Measurements from ENCODE around the gene IGF2.

Gene IGF2

GRCh38 chr11:2091112-2091746, 48.0 kb downstream of the IGF2 start:
- H3K36me3 ChIP-seq (ENCODE audit: control insufficient read depth in 1 of 2, insufficient read depth in 2 of 2, low read length in 2 of 2): no peaks in the 10 kb centered on the region

GRCh38 chr11:2090172-2091111, 48.7 kb downstream of the IGF2 start:
- no peak for DNase-seq
- no CpG with 5 or more reads among the region's 20 CpGs for WGBS (ENCODE audit: extremely low coverage, insufficient coverage, insufficient read length)
- no peak overlapping the region for H4K12ac ChIP-seq (ENCODE audit: low read depth, low read length)
- no peak overlapping the region for H3K18ac ChIP-seq (ENCODE audit: low read length)
- H3K23ac ChIP-seq (ENCODE audit: low read length): no peak overlapping the region
- H3K4me3 ChIP-seq (ENCODE audit: low read depth, low read length): no peak overlapping the region
- H3K9ac ChIP-seq (ENCODE audit: low read length): no peak overlapping the region
- no peaks in the 10 kb centered on the region for H3K79me1 ChIP-seq (ENCODE audit: low read length)
- no peak overlapping the region for H2AK5ac ChIP-seq (ENCODE audit: low read length)
- no peak overlapping the region for H4K8ac ChIP-seq (ENCODE audit: low read depth, low read length)
- no peak overlapping the region for H2BK12ac ChIP-seq (ENCODE audit: low read length)
- H3K36me3 ChIP-seq (ENCODE audit: control insufficient read depth in 1 of 2, insufficient read depth in 2 of 2, low read length in 2 of 2): no peaks in the 10 kb centered on the region
- no peak overlapping the region for H2BK5ac ChIP-seq (ENCODE audit: low read depth, low read length, poor library complexity)
- H2BK120ac ChIP-seq (ENCODE audit: insufficient read depth, low read length, poor library complexity): no peak overlapping the region
- H3K9me3 ChIP-seq (ENCODE audit: insufficient read depth, low read depth, low read length): peaks cover 16% of the 10 kb centered on the region
- H3K4ac ChIP-seq (ENCODE audit: low read depth, low read length): no peak overlapping the region
- H2AFZ ChIP-seq (ENCODE audit: insufficient read depth, low read length, poor library complexity): no peak overlapping the region
- H3K27me3 ChIP-seq (ENCODE audit: insufficient read depth, low read length): no peaks in the 10 kb centered on the region
- H3K4me1 ChIP-seq (ENCODE audit: control insufficient read depth in 1 of 2, insufficient read depth in 2 of 2, low read length in 2 of 2): no peaks in the 10 kb centered on the region
- H4K91ac ChIP-seq (ENCODE audit: low read depth, low read length): no peak overlapping the region
- no peak overlapping the region for H3K14ac ChIP-seq (ENCODE audit: low read length)
- no peak overlapping the region for H3K4me2 ChIP-seq (ENCODE audit: low read length)
- H3K27ac ChIP-seq (ENCODE audit: low read depth, low read length): no peak overlapping the region
- H3K79me2 ChIP-seq (ENCODE audit: control insufficient read depth, insufficient read depth, low read length, poor library complexity): no peaks in the 10 kb centered on the region

More at GRCh38 chr11:2091112-2091746, 48.0 kb downstream of the IGF2 start:
- no peak for DNase-seq
- H2BK120ac ChIP-seq (ENCODE audit: insufficient read depth, low read length, poor library complexity): no peak overlapping the region
- H3K23ac ChIP-seq (ENCODE audit: low read length): no peak overlapping the region
- no peak overlapping the region for H4K8ac ChIP-seq (ENCODE audit: low read depth, low read length)
- H2BK5ac ChIP-seq (ENCODE audit: low read depth, low read length, poor library complexity): no peak overlapping the region
- H3K4me3 ChIP-seq (ENCODE audit: low read depth, low read length): no peak overlapping the region
- H3K18ac ChIP-seq (ENCODE audit: low read length): no peak overlapping the region
- no peak overlapping the region for H2AFZ ChIP-seq (ENCODE audit: insufficient read depth, low read length, poor library complexity)
- H2BK12ac ChIP-seq (ENCODE audit: low read length): no peak overlapping the region
- H3K4me2 ChIP-seq (ENCODE audit: low read length): no peak overlapping the region
- no peaks in the 10 kb centered on the region for H3K79me2 ChIP-seq (ENCODE audit: control insufficient read depth, insufficient read depth, low read length, poor library complexity)
- no peak overlapping the region for H3K4ac ChIP-seq (ENCODE audit: low read depth, low read length)
- H3K27me3 ChIP-seq (ENCODE audit: insufficient read depth, low read length): no peaks in the 10 kb centered on the region
- H3K9me3 ChIP-seq (ENCODE audit: insufficient read depth, low read depth, low read length): peaks cover 16% of the 10 kb centered on the region
- H3K79me1 ChIP-seq (ENCODE audit: low read length): no peaks in the 10 kb centered on the region
- no CpG with 5 or more reads among the region's 8 CpGs for WGBS (ENCODE audit: extremely low coverage, insufficient coverage, insufficient read length)
- H4K12ac ChIP-seq (ENCODE audit: low read depth, low read length): no peak overlapping the region
- H3K9ac ChIP-seq (ENCODE audit: low read length): no peak overlapping the region
- H4K91ac ChIP-seq (ENCODE audit: low read depth, low read length): no peak overlapping the region
- H2AK5ac ChIP-seq (ENCODE audit: low read length): no peak overlapping the region
- H3K14ac ChIP-seq (ENCODE audit: low read length): no peak overlapping the region
- no peaks in the 10 kb centered on the region for H3K4me1 ChIP-seq (ENCODE audit: control insufficient read depth in 1 of 2, insufficient read depth in 2 of 2, low read length in 2 of 2)
- no peak overlapping the region for H3K27ac ChIP-seq (ENCODE audit: low read depth, low read length)

GRCh38 chr11:2089536-2090165, 49.5 kb downstream of the IGF2 start:
- WGBS (ENCODE audit: extremely low coverage, insufficient coverage, insufficient read length): no CpG with 5 or more reads among the region's 9 CpGs
- no peak overlapping the region for H3K18ac ChIP-seq (ENCODE audit: low read length)
- no peak overlapping the region for H3K23ac ChIP-seq (ENCODE audit: low read length)
- peak in 1 of 2 donors; percentile 22 for DNase-seq
- no peak overlapping the region for H2BK12ac ChIP-seq (ENCODE audit: low read length)
- H3K4me1 ChIP-seq (ENCODE audit: control insufficient read depth in 1 of 2, insufficient read depth in 2 of 2, low read length in 2 of 2): no peaks in the 10 kb centered on the region
- H3K9ac ChIP-seq (ENCODE audit: low read length): no peak overlapping the region
- no peak overlapping the region for H2BK120ac ChIP-seq (ENCODE audit: insufficient read depth, low read length, poor library complexity)
- H2BK5ac ChIP-seq (ENCODE audit: low read depth, low read length, poor library complexity): no peak overlapping the region
- no peak overlapping the region for H2AK5ac ChIP-seq (ENCODE audit: low read length)
- no peak overlapping the region for H4K8ac ChIP-seq (ENCODE audit: low read depth, low read length)
- H3K4me2 ChIP-seq (ENCODE audit: low read length): no peak overlapping the region
- no peaks in the 10 kb centered on the region for H3K27me3 ChIP-seq (ENCODE audit: insufficient read depth, low read length)
- H3K14ac ChIP-seq (ENCODE audit: low read length): no peak overlapping the region
- H2AFZ ChIP-seq (ENCODE audit: insufficient read depth, low read length, poor library complexity): no peak overlapping the region
- H4K91ac ChIP-seq (ENCODE audit: low read depth, low read length): no peak overlapping the region
- no peaks in the 10 kb centered on the region for H3K36me3 ChIP-seq (ENCODE audit: control insufficient read depth in 1 of 2, insufficient read depth in 2 of 2, low read length in 2 of 2)
- peaks cover 24% of the 10 kb centered on the region for H3K9me3 ChIP-seq (ENCODE audit: insufficient read depth, low read depth, low read length)
- no peaks in the 10 kb centered on the region for H3K79me2 ChIP-seq (ENCODE audit: control insufficient read depth, insufficient read depth, low read length, poor library complexity)
- no peaks in the 10 kb centered on the region for H3K79me1 ChIP-seq (ENCODE audit: low read length)
- no peak overlapping the region for H3K4ac ChIP-seq (ENCODE audit: low read depth, low read length)
- H3K27ac ChIP-seq (ENCODE audit: low read depth, low read length): no peak overlapping the region
- H3K4me3 ChIP-seq (ENCODE audit: low read depth, low read length): no peak overlapping the region
- H4K12ac ChIP-seq (ENCODE audit: low read depth, low read length): no peak overlapping the region

- no peak for DNase-seq
- Histone ChIP-seq H3K27ac (ENCODE audit: low read depth, low read length) (no peak overlapping the region), H3K79me2 (ENCODE audit: control insufficient read depth, insufficient read depth, low read length, poor library complexity) (no peaks in the 10 kb centered on the region), H3K9ac (ENCODE audit: low read length) (no peak overlapping the region), H3K4ac (ENCODE audit: low read depth, low read length) (no peak overlapping the region), H3K79me1 (ENCODE audit: low read length) (no peaks in the 10 kb centered on the region), H2AFZ (ENCODE audit: insufficient read depth, low read length, poor library complexity) (no peak overlapping the region), H3K9me3 (ENCODE audit: insufficient read depth, low read depth, low read length) (peaks cover 22% of the 10 kb centered on the region), H3K18ac (ENCODE audit: low read length) (no peak overlapping the region), H2BK120ac (ENCODE audit: insufficient read depth, low read length, poor library complexity) (no peak overlapping the region), H3K4me1 (ENCODE audit: control insufficient read depth in 1 of 2, insufficient read depth in 2 of 2, low read length in 2 of 2) (no peaks in the 10 kb centered on the region), H3K23ac (ENCODE audit: low read length) (no peak overlapping the region), H2BK5ac (ENCODE audit: low read depth, low read length, poor library complexity) (no peak overlapping the region), H4K91ac (ENCODE audit: low read depth, low read length) (no peak overlapping the region), H3K36me3 (ENCODE audit: control insufficient read depth in 1 of 2, insufficient read depth in 2 of 2, low read length in 2 of 2) (no peaks in the 10 kb centered on the region), H3K27me3 (ENCODE audit: insufficient read depth, low read length) (no peaks in the 10 kb centered on the region), H2AK5ac (ENCODE audit: low read length) (no peak overlapping the region), H3K4me2 (ENCODE audit: low read length) (no peak overlapping the region), H3K14ac (ENCODE audit: low read length) (no peak overlapping the region), H2BK12ac (ENCODE audit: low read length) (no peak overlapping the region), H4K12ac (ENCODE audit: low read depth, low read length) (no peak overlapping the region), H4K8ac (ENCODE audit: low read depth, low read length) (no peak overlapping the region), H3K4me3 (ENCODE audit: low read depth, low read length) (no peak overlapping the region)
- 100% methylated on average over 1 of the region's 19 CpGs for WGBS (ENCODE audit: extremely low coverage, insufficient coverage, insufficient read length)
Measured at GRCh38 chr11:2088746-2089535, 50.2 kb downstream of the IGF2 start.

Measured in trophoblast cell (in vitro differentiated cells and primary cell).